ENCODE results near the gene TMEM150B.

GRCh38 chr19:55279340-55279739 is 45.8 kb downstream of the TMEM150B start:
- TF ChIP-seq CTCF (IDR thresholded peaks at IDR 0.05) (no peak), POLR2A (IDR thresholded peaks at IDR 0.05) (no peak)
